NCI-H2171 treated with DMSO at 0.1 percent for 48 hours (cell line): ENCODE measurements around the gene CX3CL1.

Experiments
- DNase-seq: peaks from one replicate; lab custom pipeline; 2025; lab: John Stamatoyannopoulos, UW

CX3CL1 gene

GRCh38 chr16:57382535-57383275, 10.4 kb downstream of the CX3CL1 start:
- DNase-seq: no peak

GRCh38 chr16:57383276-57384247, 11.3 kb downstream of the CX3CL1 start:
- no peak for DNase-seq

GRCh38 chr16:57384248-57385070, 12.2 kb downstream of the CX3CL1 start:
- no peak for DNase-seq

- no peak for DNase-seq
Measured at GRCh38 chr16:57385083-57385482, 12.8 kb downstream of the CX3CL1 start.

GRCh38 chr16:57386381-57386951, 14.2 kb downstream of the CX3CL1 start:
- DNase-seq: peak; percentile 18

- no peak for DNase-seq
Measured at GRCh38 chr16:57387598-57388354, 15.5 kb downstream of the CX3CL1 start.

GRCh38 chr16:57388359-57389086, 16.2 kb downstream of the CX3CL1 start:
- no peak for DNase-seq

- no peak for DNase-seq
Measured at GRCh38 chr16:57389087-57389468, 16.8 kb downstream of the CX3CL1 start.

- no peak for DNase-seq
Measured at GRCh38 chr16:57390636-57391295, 18.5 kb downstream of the CX3CL1 start.

GRCh38 chr16:57391300-57391699, 19.0 kb downstream of the CX3CL1 start:
- no peak for DNase-seq

GRCh38 chr16:57391708-57392107, 19.4 kb downstream of the CX3CL1 start:
- DNase-seq: no peak

GRCh38 chr16:57392694-57393093, 20.4 kb downstream of the CX3CL1 start:
- no peak for DNase-seq

- peak; percentile 8 for DNase-seq
Measured at GRCh38 chr16:57394444-57394843, 22.2 kb downstream of the CX3CL1 start.

GRCh38 chr16:57395026-57395425, 22.7 kb downstream of the CX3CL1 start:
- no peak for DNase-seq

GRCh38 chr16:57396786-57397185, 24.5 kb downstream of the CX3CL1 start:
- no peak for DNase-seq

- peak; percentile 51 for DNase-seq
Measured at GRCh38 chr16:57397493-57397892, 25.2 kb downstream of the CX3CL1 start.

- no peak for DNase-seq
Measured at GRCh38 chr16:57401943-57402640, 29.8 kb downstream of the CX3CL1 start.

- no peak for DNase-seq
Measured at GRCh38 chr16:57403965-57404817, 31.9 kb downstream of the CX3CL1 start, which contains the start of gene CCL17. CCL17 (plus strand) TSS chr16:57404767; CDS start chr16:57413933, 9,166 bp downstream.
